Measurements from ENCODE around the gene ZNF277.
A peak's percentile ranks its signal among the peaks of the same experiment; 100 is the strongest.

The ZNF277 gene

GRCh38 chr7:112199035-112199655, 7.3 kb upstream of the ZNF277 start:
- Mint-ChIP-seq H3K27ac (no peak overlapping the region), H3K4me1 (peaks cover 11% of the 10 kb centered on the region), H3K4me3 (no peak overlapping the region), H3K9me3 (no peaks in the 10 kb centered on the region), H3K36me3 (peaks cover 2% of the 10 kb centered on the region), H3K27me3 (peaks cover 54% of the 10 kb centered on the region)

GRCh38 chr7:112199672-112200071, 6.8 kb upstream of the ZNF277 start:
- Mint-ChIP-seq H3K9me3 (no peaks in the 10 kb centered on the region), H3K27ac (no peak overlapping the region)

DNA sequence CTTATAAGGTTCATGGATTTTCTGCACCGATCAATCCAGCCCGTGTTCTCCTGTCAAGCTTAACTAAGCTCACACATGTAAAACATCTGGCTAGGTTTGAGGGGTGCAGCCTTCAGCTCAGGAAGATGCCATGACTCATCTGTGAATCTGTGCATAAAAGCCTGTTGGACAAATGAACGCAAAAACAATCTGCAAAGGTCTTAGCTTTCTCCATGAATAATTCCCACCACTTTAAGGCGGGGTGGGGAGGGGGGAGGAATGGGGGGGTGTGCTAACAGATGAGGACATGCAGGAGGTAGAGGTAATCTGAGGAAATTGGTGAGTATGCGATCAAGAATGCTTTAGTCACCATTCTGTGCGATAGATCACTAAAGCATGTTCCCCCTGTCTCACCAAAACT, 5.1 kb upstream of the ZNF277 start:
- H3K27me3 Mint-ChIP-seq = peaks cover 56% of the 10 kb centered on the region
- H3K4me1 Mint-ChIP-seq = peaks cover 23% of the 10 kb centered on the region
- H3K36me3 Mint-ChIP-seq = peaks cover 2% of the 10 kb centered on the region
- no peaks in the 10 kb centered on the region for H3K9me3 Mint-ChIP-seq
- no peak overlapping the region for H3K4me3 Mint-ChIP-seq
- H3K27ac Mint-ChIP-seq = no peak overlapping the region

More at GRCh38 chr7:112199672-112200071, 6.8 kb upstream of the ZNF277 start:
- H3K27me3 Mint-ChIP-seq = peaks cover 56% of the 10 kb centered on the region
- H3K4me3 Mint-ChIP-seq = no peak overlapping the region
- H3K36me3 Mint-ChIP-seq = peaks cover 2% of the 10 kb centered on the region
- H3K4me1 Mint-ChIP-seq = peaks cover 16% of the 10 kb centered on the region

GRCh38 chr7:112201839-112202238, 4.7 kb upstream of the ZNF277 start:
- Mint-ChIP-seq H3K4me3 (no peak overlapping the region), H3K27me3 (peaks cover 53% of the 10 kb centered on the region), H3K4me1 (peaks cover 26% of the 10 kb centered on the region)

GRCh38 chr7:112202816-112203215, 3.7 kb upstream of the ZNF277 start:
- no peak overlapping the region for H3K4me3 Mint-ChIP-seq
- peak overlapping the region; percentile 47 for H3K27ac Mint-ChIP-seq
- H3K9me3 Mint-ChIP-seq = no peaks in the 10 kb centered on the region
- peaks cover 49% of the 10 kb centered on the region for H3K27me3 Mint-ChIP-seq
- peaks cover 34% of the 10 kb centered on the region for H3K4me1 Mint-ChIP-seq
- H3K36me3 Mint-ChIP-seq = peaks cover 2% of the 10 kb centered on the region

More at GRCh38 chr7:112201839-112202238, 4.7 kb upstream of the ZNF277 start:
- H3K36me3 Mint-ChIP-seq = peaks cover 2% of the 10 kb centered on the region
- no peaks in the 10 kb centered on the region for H3K9me3 Mint-ChIP-seq
- H3K27ac Mint-ChIP-seq = no peak overlapping the region

GRCh38 chr7:112203365-112203739, 3.1 kb upstream of the ZNF277 start:
- Mint-ChIP-seq H3K27me3 (peaks cover 44% of the 10 kb centered on the region), H3K4me3 (no peak overlapping the region), H3K9me3 (no peaks in the 10 kb centered on the region), H3K27ac (no peak overlapping the region), H3K4me1 (peaks cover 34% of the 10 kb centered on the region), H3K36me3 (peaks cover 2% of the 10 kb centered on the region)

DNA sequence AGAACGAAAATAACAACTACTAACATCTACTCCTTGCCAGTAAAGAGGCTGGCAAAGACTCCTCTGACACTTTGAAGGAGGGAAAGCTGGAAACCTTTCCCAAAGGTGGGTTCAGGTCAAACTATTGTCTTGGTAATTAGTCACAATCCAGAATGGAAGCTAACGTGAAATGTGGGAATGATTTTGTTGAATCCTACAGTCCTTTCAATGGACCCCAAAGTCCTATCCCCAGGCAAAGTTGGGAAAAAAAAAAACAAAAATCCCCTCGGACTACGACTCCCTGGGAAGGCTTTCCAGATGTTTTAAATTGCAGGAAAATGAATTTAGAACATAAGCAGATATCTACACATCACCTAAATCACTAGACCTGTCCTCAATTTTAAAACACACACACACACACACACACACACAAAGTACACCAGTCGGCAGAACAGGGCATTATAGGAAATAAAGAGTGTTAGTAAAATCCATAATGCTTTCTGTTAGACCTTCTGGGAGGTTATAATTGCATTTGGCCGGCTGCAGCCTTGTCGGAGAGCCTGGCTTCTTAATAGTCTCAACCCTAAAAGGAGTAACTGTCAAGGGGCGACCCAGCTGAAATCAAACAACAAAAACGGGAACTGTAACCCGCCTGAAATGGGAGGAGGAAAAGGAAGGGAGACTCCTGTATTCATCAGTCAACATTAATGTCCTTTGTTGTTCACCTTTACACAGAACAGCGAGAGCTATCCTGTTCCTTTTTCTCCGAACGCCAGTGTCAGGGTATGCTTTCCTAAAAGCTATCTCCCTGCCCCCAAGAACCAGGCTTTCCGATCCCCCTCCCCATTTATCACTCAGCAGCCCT, 1.8 kb upstream of the ZNF277 start:
- Mint-ChIP-seq H3K36me3 (peaks cover 2% of the 10 kb centered on the region), H3K27me3 (peaks cover 38% of the 10 kb centered on the region), H3K4me3 (peak overlapping the region; percentile 99), H3K9me3 (no peaks in the 10 kb centered on the region), H3K4me1 (peaks cover 39% of the 10 kb centered on the region), H3K27ac (peak overlapping the region; percentile 17)

DNA sequence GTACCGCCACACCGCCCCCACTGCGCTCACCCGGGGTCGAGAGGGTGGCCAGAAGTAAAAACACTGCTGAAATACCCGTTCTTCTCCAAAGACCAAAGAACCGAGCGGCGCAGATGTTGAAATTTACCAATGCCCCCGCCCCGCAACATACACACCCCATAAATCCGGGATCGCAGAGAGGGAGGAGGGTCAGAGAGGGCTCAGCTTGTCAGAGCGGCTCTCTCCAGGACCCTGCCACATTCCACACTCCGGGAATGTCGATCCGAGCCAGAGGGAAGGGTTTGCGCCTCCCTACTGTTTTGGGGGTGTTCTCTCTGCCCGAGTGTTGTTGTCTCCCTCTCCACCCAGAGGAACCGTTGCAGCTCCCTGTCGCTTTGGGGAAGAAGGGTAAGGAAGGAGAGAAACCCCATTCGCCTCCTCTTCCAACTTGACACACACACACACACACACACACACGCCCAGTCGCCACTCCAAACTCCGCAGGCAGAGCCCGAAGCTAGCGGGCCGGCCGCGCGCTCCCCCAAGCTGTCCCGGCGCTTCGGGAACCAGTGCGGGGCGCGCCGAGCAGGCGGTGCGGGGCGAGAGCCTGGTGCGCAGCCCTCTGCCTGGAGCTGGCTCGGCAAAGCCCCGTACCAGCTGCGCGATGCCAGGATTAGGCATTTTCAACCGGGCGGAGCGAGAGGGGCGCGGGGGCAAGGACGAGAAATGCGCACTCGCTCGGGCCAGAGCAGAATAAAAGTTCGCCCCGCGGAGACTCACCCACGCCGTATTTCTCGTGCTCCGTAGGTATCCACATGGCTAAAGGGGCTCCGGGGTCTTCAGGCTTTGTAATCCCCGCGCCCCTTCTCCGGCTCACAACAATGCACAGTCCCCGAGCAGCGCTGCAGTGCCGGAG, 905 bp upstream of the ZNF277 start:
- Mint-ChIP-seq H3K4me1 (peaks cover 39% of the 10 kb centered on the region), H3K9me3 (no peaks in the 10 kb centered on the region), H3K27ac (peak overlapping the region; percentile 51), H3K27me3 (peaks cover 33% of the 10 kb centered on the region), H3K36me3 (peaks cover 2% of the 10 kb centered on the region), H3K4me3 (peak overlapping the region; percentile 99)

DNA sequence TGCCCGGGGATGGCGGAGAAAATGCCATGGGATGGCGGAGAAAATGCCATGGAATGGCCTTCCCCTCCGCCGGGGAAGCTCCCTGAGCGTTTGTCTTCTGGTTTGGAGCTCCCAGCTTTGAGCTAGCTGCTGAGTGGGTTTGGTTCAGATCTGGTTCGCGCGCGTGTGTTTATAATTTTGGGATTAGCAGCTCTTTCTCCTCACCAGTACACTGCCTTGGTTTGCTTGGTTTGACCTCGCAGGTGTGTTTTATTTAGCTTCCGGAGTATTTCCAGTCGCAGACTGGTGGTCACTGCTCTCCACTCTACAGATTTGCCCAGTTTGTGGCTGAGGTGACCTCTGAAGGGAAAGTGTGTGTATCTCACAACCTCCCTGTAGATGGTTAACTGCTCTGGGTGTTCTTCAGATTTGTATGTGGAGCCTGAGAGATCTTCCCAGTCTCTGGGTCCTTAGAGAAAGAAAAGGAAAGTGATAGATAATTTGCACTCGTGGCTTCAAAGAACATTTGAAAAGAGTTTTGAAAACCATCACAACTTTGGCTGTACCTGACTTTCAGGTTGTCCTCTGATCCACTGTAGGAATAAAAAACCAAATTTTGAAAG, 597 bp downstream of the ZNF277 start:
- Mint-ChIP-seq H3K4me3 (peak overlapping the region; percentile 99), H3K27me3 (peaks cover 20% of the 10 kb centered on the region), H3K4me1 (peaks cover 49% of the 10 kb centered on the region), H3K9me3 (no peaks in the 10 kb centered on the region), H3K36me3 (peaks cover 2% of the 10 kb centered on the region), H3K27ac (peak overlapping the region; percentile 94)

DNA sequence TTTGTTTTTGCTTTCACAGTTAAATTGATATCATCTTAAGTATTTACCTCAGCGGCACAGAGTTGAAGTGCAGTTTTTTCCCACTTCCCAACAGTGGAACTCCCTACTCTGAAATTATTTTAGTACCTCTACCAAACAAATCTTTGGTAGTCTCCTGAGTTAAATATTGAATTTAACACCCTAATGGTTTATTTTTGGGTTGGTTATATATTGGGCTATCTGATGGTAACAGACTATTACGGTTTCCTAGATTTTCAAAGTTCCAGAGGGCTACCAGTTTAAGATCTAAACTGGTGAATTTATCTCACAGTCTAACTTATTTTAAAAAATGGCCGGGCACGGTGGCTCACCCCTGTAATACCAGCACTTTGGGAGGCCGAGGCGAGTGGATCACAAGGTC, 1.3 kb downstream of the ZNF277 start:
- H3K4me1 Mint-ChIP-seq = peaks cover 53% of the 10 kb centered on the region
- H3K36me3 Mint-ChIP-seq = peaks cover 2% of the 10 kb centered on the region
- no peak overlapping the region for H3K27ac Mint-ChIP-seq
- peak overlapping the region; percentile 99 for H3K4me3 Mint-ChIP-seq
- peaks cover 18% of the 10 kb centered on the region for H3K27me3 Mint-ChIP-seq
- H3K9me3 Mint-ChIP-seq = no peaks in the 10 kb centered on the region

DNA sequence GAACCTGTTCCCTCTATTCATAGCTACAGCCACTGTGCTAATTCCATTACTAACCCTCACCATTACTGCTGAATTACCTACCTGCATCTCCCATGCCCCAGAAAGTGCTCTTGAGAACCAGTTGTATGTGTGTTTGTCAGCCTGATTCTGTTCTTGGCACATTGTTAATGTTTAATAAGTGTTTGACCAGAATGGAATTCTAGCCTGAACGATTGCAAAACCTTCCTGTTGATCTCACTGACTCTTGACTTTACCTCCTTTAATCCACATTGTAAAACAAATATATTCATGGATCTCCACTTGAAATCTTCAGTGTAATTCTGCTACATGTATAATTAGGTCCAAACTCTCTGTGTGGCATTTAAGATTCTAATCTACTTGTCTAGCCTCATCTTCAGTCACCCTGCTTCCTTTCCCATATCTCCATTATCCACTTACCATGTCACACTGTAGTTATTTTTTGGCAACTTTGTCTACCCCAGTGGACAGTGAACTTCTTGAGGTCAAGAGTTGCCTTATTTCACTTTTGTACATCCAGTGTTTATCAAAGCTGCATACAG, 4.9 kb downstream of the ZNF277 start:
- H3K27me3 Mint-ChIP-seq = no peaks in the 10 kb centered on the region
- no peak overlapping the region for H3K4me3 Mint-ChIP-seq
- peaks cover 55% of the 10 kb centered on the region for H3K4me1 Mint-ChIP-seq
- H3K27ac Mint-ChIP-seq = no peak overlapping the region
- H3K36me3 Mint-ChIP-seq = peaks cover 5% of the 10 kb centered on the region
- H3K9me3 Mint-ChIP-seq = no peaks in the 10 kb centered on the region

DNA sequence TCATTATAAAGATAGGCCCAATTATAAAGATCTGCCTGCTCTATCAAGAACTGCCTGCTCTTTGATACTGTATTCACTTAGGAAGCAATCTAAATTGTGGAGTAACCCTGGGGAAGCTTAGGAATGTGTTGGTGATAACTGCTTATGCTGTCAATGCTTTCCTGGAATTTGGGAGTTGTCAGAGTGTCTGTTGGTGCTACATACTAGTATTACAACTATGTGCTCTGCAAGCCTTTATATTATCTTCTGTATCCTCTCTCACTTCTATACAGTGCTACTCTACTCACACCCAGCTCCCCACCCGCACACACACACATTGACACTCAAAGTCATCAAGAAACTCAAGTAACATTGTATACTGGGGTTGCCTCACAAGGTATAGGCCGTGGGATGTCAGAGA, 6.1 kb downstream of the ZNF277 start:
- H3K36me3 Mint-ChIP-seq = peaks cover 5% of the 10 kb centered on the region
- no peak overlapping the region for H3K4me3 Mint-ChIP-seq
- no peak overlapping the region for H3K27ac Mint-ChIP-seq
- H3K27me3 Mint-ChIP-seq = no peaks in the 10 kb centered on the region
- H3K4me1 Mint-ChIP-seq = peaks cover 56% of the 10 kb centered on the region
- no peaks in the 10 kb centered on the region for H3K9me3 Mint-ChIP-seq

DNA sequence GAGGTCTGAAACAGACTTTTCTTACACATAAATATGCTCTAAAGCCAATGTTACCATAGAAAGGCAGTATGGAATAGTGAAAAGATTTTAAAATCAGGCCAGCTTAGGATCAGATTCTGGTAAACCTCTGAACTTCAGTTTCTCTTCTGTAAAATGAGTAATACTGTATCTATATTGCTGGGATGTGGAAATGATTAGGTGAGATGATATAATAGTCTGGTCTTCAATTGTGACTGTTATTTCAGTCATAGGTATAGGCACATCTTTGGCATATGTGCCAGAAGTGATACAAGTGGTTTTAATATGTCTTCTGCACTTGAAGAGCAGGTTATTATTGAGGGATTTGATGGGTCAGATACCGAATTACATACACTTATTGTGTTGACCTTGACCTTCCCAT, 7.2 kb downstream of the ZNF277 start:
- H3K4me1 Mint-ChIP-seq = peaks cover 60% of the 10 kb centered on the region
- no peaks in the 10 kb centered on the region for H3K27me3 Mint-ChIP-seq
- H3K36me3 Mint-ChIP-seq = peaks cover 5% of the 10 kb centered on the region
- H3K9me3 Mint-ChIP-seq = no peaks in the 10 kb centered on the region
- H3K27ac Mint-ChIP-seq = no peak overlapping the region
- no peak overlapping the region for H3K4me3 Mint-ChIP-seq

- Mint-ChIP-seq H3K4me3 (no peak overlapping the region), H3K4me1 (peaks cover 60% of the 10 kb centered on the region), H3K9me3 (no peaks in the 10 kb centered on the region), H3K36me3 (peaks cover 7% of the 10 kb centered on the region), H3K27me3 (no peaks in the 10 kb centered on the region), H3K27ac (no peak overlapping the region)
Observed at GRCh38 chr7:112214268-112214667, 7.8 kb downstream of the ZNF277 start.

DNA sequence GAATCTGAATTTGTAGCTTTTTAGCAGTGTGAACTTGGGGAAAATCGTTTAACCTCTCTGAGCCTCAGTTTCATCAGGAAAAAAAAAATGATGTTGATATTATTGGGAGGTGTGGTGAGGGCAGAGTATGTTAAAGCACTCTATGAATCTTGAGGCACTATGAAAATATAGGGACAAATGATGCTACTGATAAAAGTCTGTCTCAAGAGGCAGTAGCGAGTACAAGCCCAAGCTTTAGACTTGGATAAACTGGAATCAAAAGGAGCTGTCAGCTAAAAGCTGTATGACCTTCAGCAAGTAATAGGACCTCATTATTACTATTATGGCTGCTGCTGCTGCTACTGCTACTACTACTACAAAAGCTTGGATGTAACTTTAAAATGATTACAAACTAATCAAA, 8.4 kb downstream of the ZNF277 start:
- Mint-ChIP-seq H3K4me1 (peaks cover 61% of the 10 kb centered on the region), H3K36me3 (peaks cover 10% of the 10 kb centered on the region), H3K4me3 (no peak overlapping the region), H3K27me3 (no peaks in the 10 kb centered on the region), H3K9me3 (no peaks in the 10 kb centered on the region), H3K27ac (no peak overlapping the region)
